ENCODE data around the gene FAM184B.

The FAM184B gene

DNA sequence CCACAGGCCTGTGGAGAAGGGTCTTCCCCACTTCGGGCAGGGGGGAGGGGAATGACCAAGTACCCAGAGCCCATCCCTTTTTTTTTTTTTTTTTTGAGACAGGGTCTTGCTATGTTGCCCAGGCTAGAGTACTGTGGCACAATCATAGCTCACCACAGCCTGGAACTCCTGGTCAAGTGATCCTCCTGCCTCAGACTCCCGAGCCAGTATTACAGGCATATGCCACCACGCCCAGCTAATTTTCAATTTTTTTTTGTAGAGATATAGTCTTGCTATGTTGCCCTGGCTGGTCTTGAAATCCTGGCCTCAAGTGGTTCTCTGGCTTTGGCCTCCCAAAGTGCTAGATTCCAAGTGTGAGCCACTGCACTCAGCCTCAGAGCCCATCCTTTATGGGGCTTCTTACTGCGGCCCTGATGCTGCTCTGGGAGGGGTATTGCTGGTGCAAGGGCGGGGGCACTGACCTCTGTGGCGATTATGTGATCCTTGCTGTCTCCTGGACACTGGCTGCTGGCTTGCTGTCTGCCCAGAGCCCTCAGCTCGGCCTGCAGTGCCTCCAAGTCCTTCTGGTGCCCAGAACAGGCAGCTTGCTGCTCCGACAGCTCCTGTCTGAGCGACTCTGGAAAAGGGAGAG, 134.1 kb downstream of the FAM184B start:
- Histone ChIP-seq H3K4me3 (ENCODE audit: insufficient read depth, low read depth, low read length) (no peak overlapping the region), H3K27ac (ENCODE audit: insufficient read depth, low read depth, low read length, poor library complexity, severe bottlenecking) (no peak overlapping the region), H3K27me3 (ENCODE audit: control insufficient read depth, insufficient read depth, low read length, poor library complexity, severe bottlenecking) (no peaks in the 10 kb centered on the region), H3K9me3 (ENCODE audit: control insufficient read depth, low read length) (no peaks in the 10 kb centered on the region), H3K4me1 (ENCODE audit: control insufficient read depth, insufficient read depth, low read length) (no peaks in the 10 kb centered on the region), H3K36me3 (ENCODE audit: control insufficient read depth, insufficient read depth, low read length) (peaks cover 4% of the 10 kb centered on the region)
- WGBS, 2 experiments, result 89 to 94% methylated on average over 9 of the region's 9 CpGs

DNA sequence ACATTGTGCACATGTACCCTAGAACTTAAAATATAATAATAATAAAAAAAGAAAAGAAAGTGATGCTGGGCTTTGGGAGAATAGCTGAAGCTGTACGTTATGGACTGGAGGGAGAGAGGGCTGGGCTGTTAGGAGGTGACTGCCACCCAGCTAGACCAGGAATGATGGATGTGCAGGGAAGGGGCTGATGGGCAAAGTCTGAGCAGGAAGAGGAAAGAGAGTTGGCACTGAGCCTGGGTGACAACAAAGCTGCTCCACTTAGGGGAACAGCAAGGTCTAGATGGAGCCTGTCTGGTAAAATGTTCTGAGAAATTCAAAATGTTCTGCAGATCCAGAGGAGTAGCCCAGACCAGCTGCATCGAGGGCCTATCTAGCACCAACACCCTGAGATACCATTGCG, 134.7 kb downstream of the FAM184B start:
- Histone ChIP-seq H3K4me1 (ENCODE audit: control insufficient read depth, insufficient read depth, low read length) (no peaks in the 10 kb centered on the region), H3K36me3 (ENCODE audit: control insufficient read depth, insufficient read depth, low read length) (peaks cover 6% of the 10 kb centered on the region), H3K9me3 (ENCODE audit: control insufficient read depth, low read length) (no peaks in the 10 kb centered on the region), H3K27ac (ENCODE audit: insufficient read depth, low read depth, low read length, poor library complexity, severe bottlenecking) (no peak overlapping the region), H3K27me3 (ENCODE audit: control insufficient read depth, insufficient read depth, low read length, poor library complexity, severe bottlenecking) (no peaks in the 10 kb centered on the region), H3K4me3 (ENCODE audit: insufficient read depth, low read depth, low read length) (no peak overlapping the region)
- 85 to 90% methylated on average over 3 of the region's 3 CpGs for WGBS, 2 experiments

DNA sequence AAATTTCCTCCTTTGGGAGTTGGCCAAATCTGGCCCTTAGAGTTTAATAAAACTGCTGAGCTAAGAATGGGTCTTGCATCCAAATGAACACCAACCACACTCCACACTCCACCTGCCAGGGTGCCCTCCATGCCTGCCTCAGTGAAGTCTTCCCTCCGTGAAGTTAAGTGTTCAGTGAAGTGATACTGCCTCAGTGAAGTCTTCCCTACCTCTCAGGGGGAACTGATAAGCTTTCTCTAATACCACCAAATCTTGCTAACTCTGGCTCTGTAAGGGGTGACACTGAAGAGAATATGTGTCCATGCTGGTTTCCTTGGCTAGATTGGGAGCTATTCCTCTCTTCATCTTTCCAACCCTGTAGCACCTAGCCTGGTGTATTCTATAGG, 139.0 kb downstream of the FAM184B start:
- H3K4me1 ChIP-seq (ENCODE audit: control insufficient read depth, insufficient read depth, low read length), result no peaks in the 10 kb centered on the region
- H3K36me3 ChIP-seq (ENCODE audit: control insufficient read depth, insufficient read depth, low read length), result peaks cover 6% of the 10 kb centered on the region
- H3K9me3 ChIP-seq (ENCODE audit: control insufficient read depth, low read length), result no peaks in the 10 kb centered on the region
- no peaks in the 10 kb centered on the region for H3K27me3 ChIP-seq (ENCODE audit: control insufficient read depth, insufficient read depth, low read length, poor library complexity, severe bottlenecking)
- WGBS, 2 experiments, result 85 to 93% methylated on average over 1 of the region's 1 CpG
- H3K27ac ChIP-seq (ENCODE audit: insufficient read depth, low read depth, low read length, poor library complexity, severe bottlenecking), result no peak overlapping the region
- H3K4me3 ChIP-seq (ENCODE audit: insufficient read depth, low read depth, low read length), result no peak overlapping the region

DNA sequence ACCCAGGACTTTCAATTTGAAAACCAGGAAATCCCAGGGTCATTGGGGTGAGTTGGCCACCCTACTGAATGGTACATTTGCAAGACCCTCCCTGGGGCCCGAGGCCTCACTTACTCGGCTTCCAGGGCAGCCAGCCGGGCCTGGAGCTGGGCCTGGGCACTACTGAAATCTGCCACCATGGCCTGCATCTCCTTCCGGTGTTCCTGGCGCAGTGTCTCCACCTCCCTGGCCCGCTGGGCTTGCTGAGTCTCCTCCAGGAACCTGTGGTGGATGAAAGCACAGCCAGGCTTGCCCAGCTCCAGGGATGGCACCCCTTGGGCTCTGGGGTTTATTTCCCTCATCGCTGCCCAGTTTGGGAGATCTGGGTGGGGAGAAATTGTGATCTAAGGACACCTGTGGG, 142.3 kb downstream of the FAM184B start:
- H3K36me3 ChIP-seq (ENCODE audit: control insufficient read depth, insufficient read depth, low read length), result peaks cover 15% of the 10 kb centered on the region
- 89% methylated on average over 7 of the region's 7 CpGs for WGBS, 2 experiments
- no peak overlapping the region for H3K4me3 ChIP-seq (ENCODE audit: insufficient read depth, low read depth, low read length)
- no peak overlapping the region for H3K27ac ChIP-seq (ENCODE audit: insufficient read depth, low read depth, low read length, poor library complexity, severe bottlenecking)
- no peaks in the 10 kb centered on the region for H3K4me1 ChIP-seq (ENCODE audit: control insufficient read depth, insufficient read depth, low read length)
- H3K27me3 ChIP-seq (ENCODE audit: control insufficient read depth, insufficient read depth, low read length, poor library complexity, severe bottlenecking), result no peaks in the 10 kb centered on the region
- no peaks in the 10 kb centered on the region for H3K9me3 ChIP-seq (ENCODE audit: control insufficient read depth, low read length)

DNA sequence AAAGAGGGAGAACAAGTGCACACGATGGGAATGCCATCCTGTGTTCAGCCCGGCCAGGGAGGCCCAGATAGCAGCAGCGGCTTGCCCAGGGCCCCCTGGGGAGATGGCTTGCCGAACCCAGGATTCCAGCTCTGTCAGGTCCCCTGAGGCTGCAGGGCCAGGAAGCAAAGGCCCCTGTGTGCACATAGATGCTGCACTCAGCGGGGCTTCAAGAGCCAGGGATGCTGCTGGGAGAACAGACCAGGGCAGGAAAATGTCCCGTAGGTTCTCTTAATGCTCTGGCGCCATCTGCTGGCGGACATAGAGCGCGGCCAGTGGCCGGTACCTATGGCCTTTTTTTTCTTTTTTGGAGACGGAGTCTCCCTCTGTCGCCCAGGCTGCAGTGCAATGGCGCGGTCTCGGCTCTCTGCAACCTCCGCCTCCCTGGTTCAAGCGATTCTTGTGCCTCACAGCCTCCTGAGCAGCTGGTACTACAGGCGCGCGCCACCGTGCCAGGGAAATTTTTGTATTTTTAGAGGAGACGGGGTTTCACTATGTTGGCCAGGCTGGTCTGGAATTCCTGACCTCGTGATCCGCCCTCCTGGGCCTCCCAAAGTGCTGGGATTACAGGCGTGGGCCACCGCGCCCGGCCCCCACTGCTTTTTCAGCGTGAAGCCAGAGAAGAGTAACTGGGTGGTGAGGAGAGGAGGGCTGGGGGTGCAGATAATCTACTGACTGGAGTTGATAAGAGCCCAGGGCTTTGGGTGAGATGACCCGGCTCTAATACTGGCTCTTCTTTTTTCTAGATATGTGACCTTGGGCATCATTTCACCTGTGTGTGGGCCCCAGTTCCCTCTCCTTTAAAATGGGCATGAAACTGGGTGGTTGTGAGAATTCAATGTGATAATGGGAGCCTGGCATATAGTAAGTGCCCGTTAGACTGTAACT, 144.5 kb downstream of the FAM184B start:
- Histone ChIP-seq H3K27me3 (ENCODE audit: control insufficient read depth, insufficient read depth, low read length, poor library complexity, severe bottlenecking) (no peaks in the 10 kb centered on the region), H3K27ac (ENCODE audit: insufficient read depth, low read depth, low read length, poor library complexity, severe bottlenecking) (no peak overlapping the region), H3K4me1 (ENCODE audit: control insufficient read depth, insufficient read depth, low read length) (no peaks in the 10 kb centered on the region), H3K36me3 (ENCODE audit: control insufficient read depth, insufficient read depth, low read length) (peaks cover 20% of the 10 kb centered on the region), H3K9me3 (ENCODE audit: control insufficient read depth, low read length) (no peaks in the 10 kb centered on the region), H3K4me3 (ENCODE audit: insufficient read depth, low read depth, low read length) (no peak overlapping the region)
- 55 to 58% methylated on average over 32 of the region's 32 CpGs for WGBS, 2 experiments

DNA sequence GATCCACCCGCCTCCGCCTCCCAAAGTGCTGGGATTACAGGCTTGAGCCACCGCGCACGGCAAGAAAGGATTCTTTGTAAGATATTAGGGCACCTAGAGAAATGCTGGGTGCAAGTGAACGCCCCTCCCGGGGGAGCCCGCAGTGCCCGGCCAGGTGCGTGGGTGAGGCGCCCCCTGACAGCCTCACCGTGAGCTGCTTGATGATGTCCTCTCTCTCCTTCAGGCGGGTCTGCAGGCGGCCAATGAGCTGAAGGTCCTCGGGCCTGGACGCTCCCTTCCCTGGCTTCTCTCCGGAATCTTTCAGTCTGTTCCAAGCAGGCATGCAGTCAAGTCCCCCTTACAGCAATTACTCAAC, 145.1 kb downstream of the FAM184B start:
- 91 to 92% methylated on average over 17 of the region's 17 CpGs for WGBS, 2 experiments
- no peaks in the 10 kb centered on the region for H3K9me3 ChIP-seq (ENCODE audit: control insufficient read depth, low read length)
- H3K36me3 ChIP-seq (ENCODE audit: control insufficient read depth, insufficient read depth, low read length), result peaks cover 20% of the 10 kb centered on the region
- H3K4me3 ChIP-seq (ENCODE audit: insufficient read depth, low read depth, low read length), result no peak overlapping the region
- no peaks in the 10 kb centered on the region for H3K27me3 ChIP-seq (ENCODE audit: control insufficient read depth, insufficient read depth, low read length, poor library complexity, severe bottlenecking)
- no peak overlapping the region for H3K27ac ChIP-seq (ENCODE audit: insufficient read depth, low read depth, low read length, poor library complexity, severe bottlenecking)
- no peaks in the 10 kb centered on the region for H3K4me1 ChIP-seq (ENCODE audit: control insufficient read depth, insufficient read depth, low read length)

DNA sequence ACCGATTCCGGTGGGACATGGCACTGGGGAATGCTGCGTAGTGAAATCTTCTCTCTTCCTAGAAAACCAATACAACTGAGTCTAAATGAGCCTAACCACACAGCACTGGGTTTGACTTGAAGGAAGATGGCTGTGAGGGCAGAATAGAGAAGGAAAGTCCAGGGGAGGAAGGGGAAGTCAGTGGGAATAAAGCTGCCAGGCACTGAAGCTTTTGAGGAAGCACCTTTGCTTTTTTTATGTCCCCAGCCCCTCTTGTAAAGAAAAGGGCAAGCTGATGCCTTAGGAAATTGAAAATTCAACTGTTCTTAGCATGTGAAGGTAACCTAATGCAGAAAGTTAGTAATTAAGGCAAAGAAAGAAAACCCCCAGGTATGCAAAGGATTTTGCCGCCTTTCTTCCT, 146.4 kb downstream of the FAM184B start:
- H3K27me3 ChIP-seq (ENCODE audit: control insufficient read depth, insufficient read depth, low read length, poor library complexity, severe bottlenecking), result no peaks in the 10 kb centered on the region
- no peaks in the 10 kb centered on the region for H3K4me1 ChIP-seq (ENCODE audit: control insufficient read depth, insufficient read depth, low read length)
- H3K36me3 ChIP-seq (ENCODE audit: control insufficient read depth, insufficient read depth, low read length), result peaks cover 24% of the 10 kb centered on the region
- WGBS, 2 experiments, result 72 to 94% methylated on average over 2 to 4 of the region's 4 CpGs
- no peaks in the 10 kb centered on the region for H3K9me3 ChIP-seq (ENCODE audit: control insufficient read depth, low read length)
- H3K4me3 ChIP-seq (ENCODE audit: insufficient read depth, low read depth, low read length), result no peak overlapping the region
- H3K27ac ChIP-seq (ENCODE audit: insufficient read depth, low read depth, low read length, poor library complexity, severe bottlenecking), result no peak overlapping the region

DNA sequence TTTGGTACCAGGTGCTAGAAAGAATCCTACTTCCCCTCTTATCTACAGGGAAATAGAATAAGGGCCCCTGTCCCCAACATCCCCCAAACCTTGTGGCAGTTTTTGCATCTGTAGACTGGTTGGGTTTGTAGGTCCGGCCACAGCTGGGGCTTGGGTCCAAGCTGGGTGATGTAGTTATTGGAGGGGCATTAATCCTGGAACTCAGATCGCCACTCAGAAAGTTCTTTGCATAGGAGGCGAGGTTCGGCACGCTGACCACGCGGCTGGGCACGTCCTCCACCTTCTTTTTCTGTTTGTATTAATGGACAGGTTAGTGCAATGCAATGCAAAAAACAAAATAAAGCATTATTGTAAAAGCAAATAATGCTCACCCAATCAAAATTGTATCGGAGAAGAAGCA, 147.8 kb downstream of the FAM184B start:
- WGBS, 2 experiments, result 96 to 98% methylated on average over 9 of the region's 9 CpGs
- no peak overlapping the region for H3K27ac ChIP-seq (ENCODE audit: insufficient read depth, low read depth, low read length, poor library complexity, severe bottlenecking)
- no peaks in the 10 kb centered on the region for H3K27me3 ChIP-seq (ENCODE audit: control insufficient read depth, insufficient read depth, low read length, poor library complexity, severe bottlenecking)
- H3K36me3 ChIP-seq (ENCODE audit: control insufficient read depth, insufficient read depth, low read length), result peaks cover 35% of the 10 kb centered on the region
- no peak overlapping the region for H3K4me3 ChIP-seq (ENCODE audit: insufficient read depth, low read depth, low read length)
- no peaks in the 10 kb centered on the region for H3K4me1 ChIP-seq (ENCODE audit: control insufficient read depth, insufficient read depth, low read length)
- H3K9me3 ChIP-seq (ENCODE audit: control insufficient read depth, low read length), result no peaks in the 10 kb centered on the region

DNA sequence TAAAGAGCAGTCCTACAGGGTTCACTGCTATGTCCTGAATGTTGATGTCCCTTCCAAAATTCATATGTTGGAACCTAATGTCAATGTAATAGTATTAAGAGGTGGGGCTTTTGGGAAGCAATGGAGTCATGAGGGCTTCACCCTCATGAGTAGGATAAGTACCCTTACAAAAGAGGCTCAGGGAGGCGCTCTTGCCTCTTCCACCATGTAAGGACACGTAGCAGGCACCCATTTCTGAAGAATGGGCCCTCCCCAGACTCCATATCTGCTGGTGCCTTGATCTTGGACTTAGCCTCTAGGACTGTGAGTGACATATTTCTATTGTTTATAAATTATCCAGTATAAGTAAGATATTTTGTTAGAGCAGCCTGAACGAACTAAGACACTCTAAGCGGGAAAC, 151.2 kb downstream of the FAM184B start:
- no peak overlapping the region for H3K27ac ChIP-seq (ENCODE audit: insufficient read depth, low read depth, low read length, poor library complexity, severe bottlenecking)
- 92 to 100% methylated on average over 4 of the region's 4 CpGs for WGBS, 2 experiments
- H3K4me1 ChIP-seq (ENCODE audit: control insufficient read depth, insufficient read depth, low read length), result no peaks in the 10 kb centered on the region
- H3K36me3 ChIP-seq (ENCODE audit: control insufficient read depth, insufficient read depth, low read length), result peaks cover 56% of the 10 kb centered on the region
- no peak overlapping the region for H3K4me3 ChIP-seq (ENCODE audit: insufficient read depth, low read depth, low read length)
- H3K27me3 ChIP-seq (ENCODE audit: control insufficient read depth, insufficient read depth, low read length, poor library complexity, severe bottlenecking), result no peaks in the 10 kb centered on the region
- H3K9me3 ChIP-seq (ENCODE audit: control insufficient read depth, low read length), result no peaks in the 10 kb centered on the region

DNA sequence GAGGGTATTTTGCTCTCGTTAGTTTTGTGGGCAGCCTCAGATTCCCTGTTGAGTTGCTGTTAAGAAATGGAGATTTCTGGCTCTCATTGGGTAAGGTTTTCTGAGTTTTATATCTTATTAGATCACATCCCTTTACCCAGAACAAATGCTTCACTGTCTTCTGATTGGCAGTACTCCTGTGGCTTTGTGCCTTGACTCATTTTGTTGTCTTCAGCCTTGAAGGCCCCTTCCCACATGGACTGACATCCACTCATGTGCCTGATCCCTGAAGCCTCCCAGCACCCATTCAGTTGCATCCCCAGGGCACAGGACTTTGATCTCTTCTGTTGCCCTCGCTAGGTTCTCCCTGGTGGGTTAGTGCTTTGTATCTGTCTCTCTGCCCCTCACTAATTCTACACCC, 156.6 kb downstream of the FAM184B start:
- H3K4me3 ChIP-seq (ENCODE audit: insufficient read depth, low read depth, low read length), result no peak overlapping the region
- no peaks in the 10 kb centered on the region for H3K9me3 ChIP-seq (ENCODE audit: control insufficient read depth, low read length)
- WGBS, 2 experiments, result 90 to 95% methylated on average over 2 of the region's 2 CpGs
- H3K27ac ChIP-seq (ENCODE audit: insufficient read depth, low read depth, low read length, poor library complexity, severe bottlenecking), result no peak overlapping the region
- no peaks in the 10 kb centered on the region for H3K4me1 ChIP-seq (ENCODE audit: control insufficient read depth, insufficient read depth, low read length)
- no peaks in the 10 kb centered on the region for H3K27me3 ChIP-seq (ENCODE audit: control insufficient read depth, insufficient read depth, low read length, poor library complexity, severe bottlenecking)
- peaks cover 68% of the 10 kb centered on the region for H3K36me3 ChIP-seq (ENCODE audit: control insufficient read depth, insufficient read depth, low read length)
